MCF 10A (cell line): Measurements from ENCODE around the gene KCNC4. TPM values are rescaled to one million over a fixed set of nuclear protein-coding genes. Genes with fewer than 3 reads are reported as not detected.

Experiments used
- Bru-seq: library from RNA; stranded (reverse); fragments of 400-500 nt; gene quantifications from one replicate; lab custom pipeline; 2021; lab: Mats Ljungman, UMichigan
- BruChase-seq, 2 experiments: library from RNA; stranded (reverse); fragments of 400-500 nt; gene quantifications; one replicate each; lab custom pipeline; 2021; lab: Mats Ljungman, UMichigan
- BruUV-seq: library from RNA; stranded (reverse); fragments of 400-500 nt; replicated peaks from 2 replicates; lab custom pipeline; 2021; lab: Mats Ljungman, UMichigan
- CTCF ChIA-PET: fragments of 300-600 bp; sonication (Branson Sonifier 250); formaldehyde crosslinking; extraction: SDS; loops from one replicate; lab custom pipeline; 2021; ENCODE audit warnings: antibody characterized with exemption, inconsistent platforms; lab: Yijun Ruan, JAX
- POLR2A ChIA-PET: fragments of 300-600, 350-650 bp; sonication (Branson Sonifier 250); formaldehyde crosslinking; extraction: SDS; loops from one replicate; lab custom pipeline; 2020; ENCODE audit warnings: antibody characterized with exemption, inconsistent platforms; lab: Yijun Ruan, JAX
- DNase-seq: peaks from one replicate; pipeline ENCODE4 v3.0.0-alpha.2; 2018; ENCODE audit not compliant: unreplicated experiment
- H3K27ac Mint-ChIP-seq: one replicate; pipeline ENCODE4 v1.8.0; 2022; ENCODE audit warnings: mild to moderate bottlenecking, low read depth, mixed read lengths; ENCODE audit not compliant: unreplicated experiment
- H3K27me3 Mint-ChIP-seq: one replicate; pipeline ENCODE4 v1.8.0; 2022; ENCODE audit warnings: mixed read lengths; ENCODE audit not compliant: insufficient read depth, unreplicated experiment
- H3K36me3 Mint-ChIP-seq: one replicate; pipeline ENCODE4 v1.8.0; 2022; ENCODE audit warnings: mild to moderate bottlenecking, moderate library complexity, mixed read lengths; ENCODE audit not compliant: insufficient read depth, unreplicated experiment
- H3K4me1 Mint-ChIP-seq: one replicate; pipeline ENCODE4 v1.8.0; 2022; ENCODE audit warnings: mixed read lengths; ENCODE audit not compliant: insufficient read depth, unreplicated experiment
- H3K4me3 Mint-ChIP-seq: one replicate; pipeline ENCODE4 v1.8.0; 2022; ENCODE audit warnings: mild to moderate bottlenecking, moderate library complexity, mixed read lengths; ENCODE audit not compliant: unreplicated experiment
- H3K9me3 Mint-ChIP-seq: one replicate; pipeline ENCODE4 v1.8.0; 2022; ENCODE audit warnings: mixed read lengths; ENCODE audit not compliant: unreplicated experiment
- CTCF ChIP-seq: fragments of 200-600 bp; IDR thresholded peaks from one replicate; pipeline ENCODE4 v1.8.0; 2022; ENCODE audit warnings: antibody characterized with exemption, mild to moderate bottlenecking; ENCODE audit not compliant: unreplicated experiment
- intact Hi-C: fragments of 100-400 bp; cut with micrococcal nuclease; formaldehyde crosslinking; loops from 2 replicates; pipeline ENCODE4 v1.14.1; 2022
- long read RNA-seq: library from polyadenylated mRNA; stranded (forward); transcript quantifications from one replicate; pipeline ENCODE4 v2.0.0, GENCODE V29; 2022
- total RNA-seq: library from RNA; stranded (reverse); gene quantifications from 2 replicates; pipeline ENCODE4 v1.2.3, GENCODE V29; 2022

KCNC4 gene
- total RNA-seq (1.1 and 1.3 TPM in 2 replicates), Bru-seq, nascent RNA (percentile 26 among the genes with signal in this experiment), BruChase-seq, experiment 1, labeled RNA remaining after a 6-hour chase (percentile 23 among the genes with signal in this experiment), BruChase-seq, experiment 2, labeled RNA remaining after a 2-hour chase (percentile 32 among the genes with signal in this experiment)
- long read RNA-seq, full-length matches to known transcripts = 2 of 4 reads
- long read RNA-seq, partial matches to known transcripts = 0 of 4 reads
- long read RNA-seq, other reads (novel, unspliced or antisense) = 2 of 4 reads

- H3K9me3 Mint-ChIP-seq = no peaks in the 10 kb centered on the region
- no peak within 1 kb of the TSS for H3K27ac Mint-ChIP-seq
- no peaks in the 10 kb centered on the region for H3K36me3 Mint-ChIP-seq
- DNase-seq = peak; percentile 56
- ChIA-PET CTCF (interaction anchor here (0.6 to 19.1 kb wide), 19 partner anchors 7 to 288 kb away, joined by 3 to 1128 read pairs (median 22); partner anchors contain the start of gene RBM15), POLR2A (interaction anchor here (1.2 to 4.4 kb wide), 3 partner anchors 103 to 250 kb away, joined by 4 to 33 read pairs (median 5); partner anchors contain the start of gene RBM15)
- H3K4me1 Mint-ChIP-seq = peaks cover 5% of the 10 kb centered on the region
- H3K4me3 Mint-ChIP-seq = peak within 1 kb of the TSS; percentile 72
- H3K27me3 Mint-ChIP-seq = no peaks in the 10 kb centered on the region
- no TSS peak for BruUV-seq
- TF ChIP-seq CTCF = no peak
- intact Hi-C loops = loop anchor here (10.0 kb wide), 1 partner anchor 405 kb away; no protein-coding TSS in a partner anchor
Observed at GRCh38 chr1:110209715-110210603, at the start of gene KCNC4. KCNC4 (plus strand) TSS chr1:110210314; CDS start chr1:110211500, 1,186 bp downstream.

- Mint-ChIP-seq H3K27ac (no peak overlapping the region), H3K4me1 (no peaks in the 10 kb centered on the region), H3K27me3 (peaks cover 27% of the 10 kb centered on the region), H3K36me3 (no peaks in the 10 kb centered on the region), H3K9me3 (no peaks in the 10 kb centered on the region), H3K4me3 (no peak overlapping the region)
- ChIA-PET POLR2A (no interaction called here), CTCF (interaction anchor here (0.5 kb wide), 1 partner anchor 219 kb away, joined by 4 read pairs; no protein-coding TSS in a partner anchor)
- no peak for TF ChIP-seq CTCF
- intact Hi-C loops = no loop called here
- BruUV-seq = no TSS peak
- DNase-seq = no peak
Observed at GRCh38 chr1:110160538-110161100, 49.5 kb upstream of the KCNC4 start.

- intact Hi-C loops = no loop called here
- ChIA-PET POLR2A (no interaction called here), CTCF (interaction anchor here (0.5 to 1.3 kb wide), 4 partner anchors 36 to 390 kb away, joined by 3 to 4 read pairs (median 4); no protein-coding TSS in a partner anchor)
- DNase-seq = no peak
- Mint-ChIP-seq H3K27ac (no peak overlapping the region), H3K4me3 (no peak overlapping the region), H3K9me3 (no peaks in the 10 kb centered on the region), H3K27me3 (peaks cover 27% of the 10 kb centered on the region), H3K4me1 (no peaks in the 10 kb centered on the region), H3K36me3 (no peaks in the 10 kb centered on the region)
- no peak for TF ChIP-seq CTCF
- BruUV-seq = no TSS peak
Observed at GRCh38 chr1:110161165-110161564, 48.9 kb upstream of the KCNC4 start.
